ENCODE results near the gene METAP1.
"Not testable (repeated sequence)": the region's sequence is repeated elsewhere in the genome, so short reads cannot be mapped to it uniquely, and the experiment has no call there.

- not testable (repeated sequence) for TF ChIP-seq EZH2 (IDR thresholded peaks at IDR 0.05); POLR2A (IDR thresholded peaks at IDR 0.05; ENCODE audit: borderline replicate concordance, extremely low read depth, insufficient read depth, insufficient read length); CTCF (IDR thresholded peaks at IDR 0.05 in 2 of 3, conservative IDR thresholded peaks at IDR 0.05 in 1 of 3; ENCODE audit: borderline replicate concordance in 1 of 3, insufficient read depth in 1 of 3, low read depth in 2 of 3, low read length in 2 of 3); MAX (IDR thresholded peaks at IDR 0.05); ZBTB33 (IDR thresholded peaks at IDR 0.05; ENCODE audit: extremely low read depth, insufficient replicate concordance, low read length)
Observed at GRCh38 chr4:99109286-99109685, 113.8 kb downstream of the METAP1 start.
